OCI-LY1 (cell line): ENCODE data around the gene ATP11A.

Source experiments
- H2AFZ ChIP-seq: fragments of 200-600 bp; sonication (generic), shearing (Covaris generic); 2 replicates; pipeline ENCODE4 v1.6.0; 2014; ENCODE audit warnings: antibody characterized with exemption, mild to moderate bottlenecking, low read length
- H3F3A ChIP-seq: fragments of 200-600 bp; sonication (generic), shearing (Covaris generic); 2 replicates; pipeline ENCODE4 v1.6.0; 2014; ENCODE audit warnings: mild to moderate bottlenecking, antibody characterized with exemption, low read length, moderate library complexity; ENCODE audit not compliant: insufficient read depth
- H3K27ac ChIP-seq: fragments of 200-600 bp; sonication (generic); 2 replicates; pipeline ENCODE4 v1.5.1; 2014; ENCODE audit warnings: low read length, mixed run types, mild to moderate bottlenecking, low read depth; ENCODE audit not compliant: poor library complexity, severe bottlenecking
- H3K27me3 ChIP-seq: fragments of 200-600 bp; sonication (generic); 2 replicates; pipeline ENCODE4 v1.6.0; 2014; ENCODE audit warnings: antibody characterized with exemption, mild to moderate bottlenecking, low read length, moderate library complexity; ENCODE audit not compliant: insufficient read depth
- H3K36me3 ChIP-seq: fragments of 200-600 bp; sonication (generic); 2 replicates; pipeline ENCODE4 v1.6.1; 2014; ENCODE audit warnings: mild to moderate bottlenecking, antibody characterized with exemption, low read length, moderate library complexity, mixed read lengths; ENCODE audit not compliant: insufficient read depth
- H3K4me1 ChIP-seq: fragments of 200-600 bp; sonication (generic); 2 replicates; pipeline ENCODE4 v1.5.1; 2014; ENCODE audit warnings: mild to moderate bottlenecking, low read length, moderate library complexity; ENCODE audit not compliant: insufficient read depth, severe bottlenecking
- H3K4me2 ChIP-seq: fragments of 200-600 bp; sonication (generic), shearing (Covaris generic); 2 replicates; pipeline ENCODE4 v1.6.1; 2014; ENCODE audit warnings: low read length
- H3K4me3 ChIP-seq: fragments of 200-600 bp; sonication (generic); 2 replicates; pipeline ENCODE4 v1.5.1; 2014; ENCODE audit warnings: low read length, low read depth, mild to moderate bottlenecking, mixed read lengths; ENCODE audit not compliant: poor library complexity, severe bottlenecking
- H3K79me2 ChIP-seq: fragments of 200-600 bp; shearing (Covaris generic); 2 replicates; pipeline ENCODE4 v1.6.1; 2016; ENCODE audit warnings: mixed run types, low read length, mixed read lengths; ENCODE audit not compliant: insufficient read depth
- H3K9ac ChIP-seq: fragments of 200-600 bp; sonication (generic), shearing (Covaris generic); 2 replicates; pipeline ENCODE4 v1.6.1; 2014; ENCODE audit warnings: mild to moderate bottlenecking, low read length, mixed read lengths
- H3K9me2 ChIP-seq: fragments of 200-600 bp; sonication (generic), shearing (Covaris generic); 2 replicates; pipeline ENCODE4 v1.6.1; 2014; ENCODE audit warnings: low read depth, mild to moderate bottlenecking, low read length, mixed read lengths
- H3K9me3 ChIP-seq: fragments of 200-600 bp; shearing (Covaris generic); 2 replicates; pipeline ENCODE4 v1.6.1; 2014; ENCODE audit warnings: low read length, mixed read lengths
- H4K20me1 ChIP-seq: fragments of 200-600 bp; sonication (generic), shearing (Covaris generic); 2 replicates; pipeline ENCODE4 v1.6.0; 2016; ENCODE audit warnings: mild to moderate bottlenecking, low read length; ENCODE audit not compliant: insufficient read depth
- CTCF ChIP-seq: fragments of 200-600 bp; sonication (generic), shearing (Covaris generic); IDR thresholded peaks from 2 replicates; pipeline ENCODE4 v1.5.1; 2017; ENCODE audit warnings: mild to moderate bottlenecking, antibody characterized with exemption, low read length, moderate library complexity, mixed read lengths
- EZH2 ChIP-seq: fragments of 200-600 bp; sonication (generic), shearing (Covaris generic); IDR thresholded peaks from 2 replicates; pipeline ENCODE4 v1.8.0; 2017; ENCODE audit warnings: borderline replicate concordance, mixed run types, mild to moderate bottlenecking, antibody characterized with exemption, low read length, moderate library complexity, mixed read lengths

The ATP11A gene

GRCh38 chr13:112651750-112652511 lies 37.9 kb upstream of the ATP11A start:
- no peaks in the 10 kb centered on the region for H3K4me1 ChIP-seq
- H3K9me2 ChIP-seq = no peaks in the 10 kb centered on the region
- H3K9me3 ChIP-seq = no peaks in the 10 kb centered on the region
- TF ChIP-seq CTCF = no peak
- TF ChIP-seq EZH2 = no peak
- H3K79me2 ChIP-seq = no peaks in the 10 kb centered on the region
- no peak overlapping the region for H3K4me2 ChIP-seq
- 0 out of 2 replicates have a peak, but pooled peaks cover 3% of the 10 kb centered on the region for H3K27me3 ChIP-seq
- no peak overlapping the region for H2AFZ ChIP-seq
- H3F3A ChIP-seq = no peaks in the 10 kb centered on the region
- no peaks in the 10 kb centered on the region for H4K20me1 ChIP-seq
- H3K36me3 ChIP-seq = no peaks in the 10 kb centered on the region
- H3K9ac ChIP-seq = no peak overlapping the region
- H3K27ac ChIP-seq = no peak overlapping the region
- H3K4me3 ChIP-seq = no peak overlapping the region

GRCh38 chr13:112652512-112653070 lies 37.2 kb upstream of the ATP11A start:
- Histone ChIP-seq H3K27me3 (0 out of 2 replicates have a peak, but pooled peaks cover 3% of the 10 kb centered on the region), H3K27ac (no peak overlapping the region), H3F3A (no peaks in the 10 kb centered on the region), H2AFZ (no peak overlapping the region), H3K4me3 (no peak overlapping the region), H3K36me3 (no peaks in the 10 kb centered on the region), H3K4me2 (no peak overlapping the region), H4K20me1 (no peaks in the 10 kb centered on the region), H3K9me2 (no peaks in the 10 kb centered on the region), H3K4me1 (no peaks in the 10 kb centered on the region), H3K79me2 (no peaks in the 10 kb centered on the region), H3K9me3 (no peaks in the 10 kb centered on the region), H3K9ac (no peak overlapping the region)
- no peak for TF ChIP-seq CTCF
- TF ChIP-seq EZH2 = no peak

GRCh38 chr13:112653071-112653470 lies 36.8 kb upstream of the ATP11A start:
- TF ChIP-seq EZH2 (no peak), CTCF (no peak)
- Histone ChIP-seq H3K9me2 (no peaks in the 10 kb centered on the region), H3K36me3 (no peaks in the 10 kb centered on the region), H4K20me1 (no peaks in the 10 kb centered on the region), H3K27me3 (0 out of 2 replicates have a peak, but pooled peaks cover 3% of the 10 kb centered on the region), H3F3A (no peaks in the 10 kb centered on the region), H3K27ac (no peak overlapping the region), H3K4me2 (no peak overlapping the region), H3K9ac (no peak overlapping the region), H3K9me3 (no peaks in the 10 kb centered on the region), H2AFZ (no peak overlapping the region), H3K4me1 (no peaks in the 10 kb centered on the region), H3K79me2 (no peaks in the 10 kb centered on the region), H3K4me3 (no peak overlapping the region)
